ENCODE data around the gene ZSWIM2. TPM values are rescaled to one million over a fixed set of nuclear protein-coding genes. Genes with fewer than 3 reads are reported as not detected.

The ZSWIM2 gene
- total RNA-seq, 1 experiment from 2014 or later = not detected

DNA sequence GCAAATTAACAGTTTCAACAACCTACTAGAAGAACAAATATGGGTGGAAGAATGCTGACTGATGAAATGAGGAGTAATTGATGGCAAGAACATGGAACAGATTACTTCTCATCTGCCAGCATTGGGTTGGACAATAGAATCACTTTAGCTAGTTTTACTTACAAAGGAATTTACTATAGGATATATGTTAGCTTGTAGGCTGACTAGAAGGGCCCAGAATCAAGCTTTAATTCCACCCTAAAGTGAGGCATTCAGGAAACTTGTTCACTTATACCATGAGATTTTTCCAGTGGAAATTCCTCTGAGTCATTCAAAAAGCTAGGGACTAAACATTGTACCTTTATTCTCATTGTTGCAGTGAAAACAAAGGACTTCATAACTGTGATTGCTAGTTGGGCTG, 5.0 kb upstream of the ZSWIM2 start:
- no peak overlapping the region for H3K4me2 ChIP-seq
- H3K9me3 ChIP-seq (ENCODE audit: insufficient read depth, low read depth) = no peaks in the 10 kb centered on the region
- no peak overlapping the region for H3K27ac ChIP-seq
- no peak for TF ChIP-seq EZH2 (IDR thresholded peaks at IDR 0.05; ENCODE audit: low read depth)
- TF ChIP-seq, protein P1, sequence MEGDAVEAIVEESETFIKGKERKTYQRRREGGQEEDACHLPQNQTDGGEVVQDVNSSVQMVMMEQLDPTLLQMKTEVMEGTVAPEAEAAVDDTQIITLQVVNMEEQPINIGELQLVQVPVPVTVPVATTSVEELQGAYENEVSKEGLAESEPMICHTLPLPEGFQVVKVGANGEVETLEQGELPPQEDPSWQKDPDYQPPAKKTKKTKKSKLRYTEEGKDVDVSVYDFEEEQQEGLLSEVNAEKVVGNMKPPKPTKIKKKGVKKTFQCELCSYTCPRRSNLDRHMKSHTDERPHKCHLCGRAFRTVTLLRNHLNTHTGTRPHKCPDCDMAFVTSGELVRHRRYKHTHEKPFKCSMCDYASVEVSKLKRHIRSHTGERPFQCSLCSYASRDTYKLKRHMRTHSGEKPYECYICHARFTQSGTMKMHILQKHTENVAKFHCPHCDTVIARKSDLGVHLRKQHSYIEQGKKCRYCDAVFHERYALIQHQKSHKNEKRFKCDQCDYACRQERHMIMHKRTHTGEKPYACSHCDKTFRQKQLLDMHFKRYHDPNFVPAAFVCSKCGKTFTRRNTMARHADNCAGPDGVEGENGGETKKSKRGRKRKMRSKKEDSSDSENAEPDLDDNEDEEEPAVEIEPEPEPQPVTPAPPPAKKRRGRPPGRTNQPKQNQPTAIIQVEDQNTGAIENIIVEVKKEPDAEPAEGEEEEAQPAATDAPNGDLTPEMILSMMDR (conservative IDR thresholded peaks at IDR 0.05) = no peak
- BruUV-seq (replicated peaks) = no TSS peak
- H2AFZ ChIP-seq = no peak overlapping the region
- CTCF ChIA-PET = no interaction called here
- H3K36me3 ChIP-seq (ENCODE audit: low read depth) = no peaks in the 10 kb centered on the region
- H3K4me1 ChIP-seq (replicated peaks; ENCODE audit: insufficient read depth) = no peaks in the 10 kb centered on the region
- H3K9me2 ChIP-seq (ENCODE audit: insufficient read depth) = no peaks in the 10 kb centered on the region
- DNase-seq = no peak
- H4K20me1 ChIP-seq (ENCODE audit: insufficient read depth) = no peaks in the 10 kb centered on the region
- no peak overlapping the region for H3K4me3 ChIP-seq
- intact Hi-C loops (cut with micrococcal nuclease; ENCODE audit: unreplicated experiment) = no loop called here
- no peaks in the 10 kb centered on the region for H3F3A ChIP-seq (ENCODE audit: insufficient read depth, low read depth)
- POLR2A ChIA-PET (ENCODE audit: unreplicated experiment) = no interaction called here
- no peaks in the 10 kb centered on the region for H3K79me2 ChIP-seq (ENCODE audit: low read depth)
- H3K27me3 ChIP-seq (ENCODE audit: insufficient read depth, low read depth) = no peaks in the 10 kb centered on the region

DNA sequence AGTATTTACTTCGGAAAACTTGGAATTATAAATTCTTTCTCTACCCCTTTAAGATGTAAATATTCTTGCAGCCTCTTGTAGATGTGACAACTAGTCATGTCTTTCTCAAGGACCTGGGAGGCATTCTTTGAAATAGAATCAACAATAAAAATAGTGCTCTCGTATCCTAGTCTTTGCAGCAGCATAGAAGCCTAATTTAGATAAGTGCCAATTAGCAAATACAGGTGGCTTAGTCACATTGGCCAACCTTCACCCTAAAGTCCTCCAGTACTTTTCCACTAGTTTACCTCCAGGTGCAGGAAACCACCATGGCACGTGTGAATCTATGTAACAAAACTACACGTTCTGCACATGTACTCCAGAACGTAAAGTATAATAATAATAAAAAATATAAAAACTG, 3.5 kb upstream of the ZSWIM2 start:
- no peaks in the 10 kb centered on the region for H3K4me1 ChIP-seq (replicated peaks; ENCODE audit: insufficient read depth)
- no peak for DNase-seq
- no peaks in the 10 kb centered on the region for H3K9me2 ChIP-seq (ENCODE audit: insufficient read depth)
- no peaks in the 10 kb centered on the region for H4K20me1 ChIP-seq (ENCODE audit: insufficient read depth)
- BruUV-seq (replicated peaks) = no TSS peak
- no peak overlapping the region for H3K4me2 ChIP-seq
- intact Hi-C loops (cut with micrococcal nuclease; ENCODE audit: unreplicated experiment) = no loop called here
- H2AFZ ChIP-seq = no peak overlapping the region
- no peaks in the 10 kb centered on the region for H3K27me3 ChIP-seq (ENCODE audit: insufficient read depth, low read depth)
- TF ChIP-seq, protein P1 (conservative IDR thresholded peaks at IDR 0.05) = no peak
- no peak for TF ChIP-seq EZH2 (IDR thresholded peaks at IDR 0.05; ENCODE audit: low read depth)
- no peaks in the 10 kb centered on the region for H3K9me3 ChIP-seq (ENCODE audit: insufficient read depth, low read depth)
- H3K27ac ChIP-seq = no peak overlapping the region
- no peak overlapping the region for H3K4me3 ChIP-seq
- H3K36me3 ChIP-seq (ENCODE audit: low read depth) = no peaks in the 10 kb centered on the region
- POLR2A ChIA-PET (ENCODE audit: unreplicated experiment) = no interaction called here
- no peaks in the 10 kb centered on the region for H3F3A ChIP-seq (ENCODE audit: insufficient read depth, low read depth)
- CTCF ChIA-PET = no interaction called here
- no peaks in the 10 kb centered on the region for H3K79me2 ChIP-seq (ENCODE audit: low read depth)

DNA sequence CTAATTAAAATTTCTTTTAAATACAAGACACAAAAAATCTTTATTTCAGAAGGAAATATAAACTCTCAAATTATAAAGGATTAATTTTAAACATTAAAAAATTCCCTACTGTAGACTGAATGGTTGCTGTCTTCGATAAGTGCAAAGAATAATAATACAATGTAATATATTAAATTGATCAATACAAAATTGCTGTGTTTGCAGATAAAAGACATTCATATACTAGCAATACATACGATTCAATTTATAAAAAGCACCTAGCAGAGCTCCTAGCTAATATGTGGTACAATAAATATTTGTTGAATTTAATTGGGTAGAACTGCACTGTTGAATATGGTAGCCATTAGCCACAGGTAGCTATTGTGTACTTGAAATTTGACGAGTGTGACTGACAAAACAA, 6.6 kb downstream of the ZSWIM2 start:
- H3K4me2 ChIP-seq = no peak overlapping the region

More for the DNA sequence above, 6.6 kb downstream of the ZSWIM2 start:
- BruUV-seq (replicated peaks) = no TSS peak
- Histone ChIP-seq H3F3A (ENCODE audit: insufficient read depth, low read depth) (no peaks in the 10 kb centered on the region), H3K9me2 (ENCODE audit: insufficient read depth) (no peaks in the 10 kb centered on the region), H3K4me1 (replicated peaks; ENCODE audit: insufficient read depth) (no peaks in the 10 kb centered on the region), H3K36me3 (ENCODE audit: low read depth) (no peaks in the 10 kb centered on the region), H2AFZ (no peak overlapping the region), H4K20me1 (ENCODE audit: insufficient read depth) (no peaks in the 10 kb centered on the region), H3K27me3 (ENCODE audit: insufficient read depth, low read depth) (no peaks in the 10 kb centered on the region), H3K79me2 (ENCODE audit: low read depth) (no peaks in the 10 kb centered on the region), H3K4me3 (no peak overlapping the region), H3K27ac (no peak overlapping the region), H3K9me3 (ENCODE audit: insufficient read depth, low read depth) (no peaks in the 10 kb centered on the region)
- CTCF ChIA-PET = no interaction called here
- TF ChIP-seq EZH2 (IDR thresholded peaks at IDR 0.05; ENCODE audit: low read depth) = no peak
- TF ChIP-seq, protein P1 (conservative IDR thresholded peaks at IDR 0.05) = no peak
- no peak for DNase-seq
- intact Hi-C loops (cut with micrococcal nuclease; ENCODE audit: unreplicated experiment) = loop anchor here (10.0 kb wide), 1 partner anchor 148 kb away; the partner anchor contains the start of gene FAM171B
- POLR2A ChIA-PET (ENCODE audit: unreplicated experiment) = interaction anchor here (0.7 kb wide), 1 partner anchor 160 kb away, joined by 5 read pairs; no protein-coding TSS in a partner anchor

Data from PC-9 (cell line).